ENCODE measurements around the gene CD200R1L. TPM values are rescaled to one million over a fixed set of nuclear protein-coding genes. Genes with fewer than 3 reads are reported as not detected.

CD200R1L gene
- total and polyA plus RNA-seq, 8 donors, result not detected

GRCh38 chr3:112775011-112775742 lies 71.5 kb downstream of the CD200R1L start:
- intact Hi-C loops (cut with DNase I), result no loop called here
- TF ChIP-seq, protein P1, sequence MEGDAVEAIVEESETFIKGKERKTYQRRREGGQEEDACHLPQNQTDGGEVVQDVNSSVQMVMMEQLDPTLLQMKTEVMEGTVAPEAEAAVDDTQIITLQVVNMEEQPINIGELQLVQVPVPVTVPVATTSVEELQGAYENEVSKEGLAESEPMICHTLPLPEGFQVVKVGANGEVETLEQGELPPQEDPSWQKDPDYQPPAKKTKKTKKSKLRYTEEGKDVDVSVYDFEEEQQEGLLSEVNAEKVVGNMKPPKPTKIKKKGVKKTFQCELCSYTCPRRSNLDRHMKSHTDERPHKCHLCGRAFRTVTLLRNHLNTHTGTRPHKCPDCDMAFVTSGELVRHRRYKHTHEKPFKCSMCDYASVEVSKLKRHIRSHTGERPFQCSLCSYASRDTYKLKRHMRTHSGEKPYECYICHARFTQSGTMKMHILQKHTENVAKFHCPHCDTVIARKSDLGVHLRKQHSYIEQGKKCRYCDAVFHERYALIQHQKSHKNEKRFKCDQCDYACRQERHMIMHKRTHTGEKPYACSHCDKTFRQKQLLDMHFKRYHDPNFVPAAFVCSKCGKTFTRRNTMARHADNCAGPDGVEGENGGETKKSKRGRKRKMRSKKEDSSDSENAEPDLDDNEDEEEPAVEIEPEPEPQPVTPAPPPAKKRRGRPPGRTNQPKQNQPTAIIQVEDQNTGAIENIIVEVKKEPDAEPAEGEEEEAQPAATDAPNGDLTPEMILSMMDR (IDR thresholded peaks at IDR 0.05), result no peak
- ATAC-seq (peak; percentile 49), DNase-seq (no peak)
- H3K4me3 ChIP-seq, result no peak overlapping the region
- no peaks in the 10 kb centered on the region for H3K36me3 ChIP-seq
- peak overlapping the region in 1 of 2 donors; percentile 41 for H3K27ac ChIP-seq
- H3K27me3 ChIP-seq, result no peaks in the 10 kb centered on the region
- H3K9me3 ChIP-seq, result no peaks in the 10 kb centered on the region
- H3K4me1 ChIP-seq, result peaks cover 11 to 61% of the 10 kb centered on the region in 2 donors

- H3K36me3 ChIP-seq, result no peaks in the 10 kb centered on the region
- ATAC-seq (peak; percentile 52), DNase-seq (no peak)
- intact Hi-C loops (cut with DNase I), result no loop called here
- H3K4me3 ChIP-seq, result no peak overlapping the region
- TF ChIP-seq, protein P1 (IDR thresholded peaks at IDR 0.05), result no peak
- peaks cover 3 to 59% of the 10 kb centered on the region in 2 donors for H3K4me1 ChIP-seq
- H3K27me3 ChIP-seq, result no peaks in the 10 kb centered on the region
- no peaks in the 10 kb centered on the region for H3K9me3 ChIP-seq
- peak overlapping the region; percentile 4 to 41 for H3K27ac ChIP-seq
Measured at GRCh38 chr3:112774293-112774926, 72.3 kb downstream of the CD200R1L start.

DNA sequence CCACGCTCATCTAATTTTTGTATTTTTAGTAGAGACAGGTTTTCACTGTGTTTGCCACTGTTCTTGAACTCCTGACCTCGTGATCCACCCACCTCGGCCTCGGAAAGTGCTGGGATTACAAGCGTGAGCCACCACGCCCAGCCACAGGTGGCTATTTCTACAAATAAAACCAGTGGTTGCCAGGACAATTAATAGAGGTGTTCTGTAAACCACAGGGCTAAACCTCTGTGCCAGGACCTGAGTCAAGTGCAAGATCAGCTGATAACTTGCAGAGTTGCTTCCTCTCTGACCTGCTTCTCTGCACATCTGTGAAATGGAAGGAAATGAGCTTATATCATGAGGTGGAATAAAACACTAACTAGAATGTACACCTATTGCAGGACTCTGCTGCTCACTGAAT lies 72.8 kb downstream of the CD200R1L start:
- H3K27me3 ChIP-seq, result no peaks in the 10 kb centered on the region
- peaks cover 3 to 53% of the 10 kb centered on the region in 2 donors for H3K4me1 ChIP-seq
- H3K4me3 ChIP-seq, result no peak overlapping the region
- ATAC-seq (peak; percentile 43), DNase-seq (peak in 1 of 4 donors; percentile 55)
- peak overlapping the region; percentile 4 to 41 for H3K27ac ChIP-seq
- H3K9me3 ChIP-seq, result no peaks in the 10 kb centered on the region
- intact Hi-C loops (cut with DNase I), result no loop called here
- H3K36me3 ChIP-seq, result no peaks in the 10 kb centered on the region
- TF ChIP-seq, protein P1 (IDR thresholded peaks at IDR 0.05), result no peak

DNA sequence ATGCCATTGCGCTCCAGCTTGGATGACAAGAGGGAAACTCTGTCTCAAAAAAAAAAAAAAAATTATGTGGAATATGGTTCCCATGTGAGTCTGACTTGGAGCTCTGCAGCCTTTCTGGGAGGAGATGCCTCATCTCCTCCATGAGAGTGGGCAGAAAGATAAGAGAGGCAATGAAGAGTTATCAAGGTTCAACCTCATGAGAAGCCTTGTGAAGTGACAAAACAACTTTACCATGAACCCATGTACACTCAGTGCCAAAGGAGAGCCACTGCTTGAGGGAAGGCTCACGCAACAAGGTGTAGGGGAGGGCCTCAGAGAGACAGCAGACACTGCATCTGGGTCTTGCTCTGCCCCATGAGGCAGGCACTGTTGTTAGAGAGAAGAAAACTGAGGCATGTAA lies 75.7 kb downstream of the CD200R1L start:
- DNase-seq (no peak), ATAC-seq (no peak)
- intact Hi-C loops (cut with DNase I), result no loop called here
- Histone ChIP-seq H3K36me3 (no peaks in the 10 kb centered on the region), H3K9me3 (no peaks in the 10 kb centered on the region), H3K4me3 (no peak overlapping the region), H3K27me3 (no peaks in the 10 kb centered on the region), H3K4me1 (peaks cover 3 to 33% of the 10 kb centered on the region in 2 donors), H3K27ac (no peak overlapping the region)
- TF ChIP-seq, protein P1 (IDR thresholded peaks at IDR 0.05), result no peak

DNA sequence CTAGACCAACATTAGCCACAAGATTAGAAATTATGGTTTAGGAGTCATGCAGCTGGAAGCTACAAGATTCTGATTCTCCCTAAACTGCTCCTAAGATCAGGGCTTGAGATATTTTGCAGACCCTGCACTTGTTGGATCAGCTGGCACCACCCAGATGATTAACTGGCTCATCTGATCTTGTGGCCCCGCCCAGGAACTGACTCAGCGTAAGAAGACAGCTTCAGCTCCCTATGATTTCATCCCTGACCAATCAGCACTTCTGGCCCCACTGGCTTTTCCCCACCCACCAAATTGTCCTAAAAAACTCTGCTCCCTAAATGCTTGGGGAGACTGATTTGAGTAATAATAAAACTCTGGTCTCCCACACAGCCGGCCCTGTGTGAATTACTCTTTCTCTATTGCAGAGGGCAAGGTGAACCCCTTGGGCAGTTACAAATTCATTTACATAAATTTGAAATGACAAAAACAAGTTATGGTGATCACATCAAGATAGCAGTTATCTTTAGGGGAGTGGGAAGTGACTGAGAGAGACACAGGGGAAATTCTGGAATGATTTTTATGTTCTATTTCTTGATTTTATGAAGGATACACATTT lies 76.5 kb downstream of the CD200R1L start:
- intact Hi-C loops (cut with DNase I), result no loop called here
- Histone ChIP-seq H3K4me3 (no peak overlapping the region), H3K27me3 (no peaks in the 10 kb centered on the region), H3K9me3 (no peaks in the 10 kb centered on the region), H3K4me1 (peaks cover 3 to 25% of the 10 kb centered on the region in 2 donors), H3K27ac (peak overlapping the region; percentile 16 to 35), H3K36me3 (no peaks in the 10 kb centered on the region)
- ATAC-seq (no peak), DNase-seq (no peak)
- TF ChIP-seq, protein P1 (IDR thresholded peaks at IDR 0.05), result no peak

Data from left lung (tissue), 10 donors.